Smooth muscle cell (in vitro differentiated cells): ENCODE results near the gene KRT81. TPM values are rescaled to one million over a fixed set of nuclear protein-coding genes. Genes with fewer than 3 reads are reported as not detected.

Experiments used
- DNase-seq: peaks from one replicate; lab custom pipeline; 2025; ENCODE audit not compliant: unreplicated experiment; lab: John Stamatoyannopoulos, UW
- H2AFZ ChIP-seq: fragments of 200-600 bp; sonication (generic); 2 replicates; pipeline ENCODE4 v1.6.0; 2016; ENCODE audit warnings: antibody characterized with exemption, low read depth, mild to moderate bottlenecking
- H3F3A ChIP-seq: fragments of 200-600 bp; sonication (generic); 2 replicates; pipeline ENCODE4 v1.6.0; 2017; ENCODE audit warnings: antibody characterized with exemption, low read depth
- H3K27ac ChIP-seq: fragments of 200-600 bp; sonication (generic); 2 replicates; pipeline ENCODE4 v1.5.1; 2016; ENCODE audit warnings: low read depth, mild to moderate bottlenecking
- H3K27me3 ChIP-seq: fragments of 200-600 bp; sonication (generic); 2 replicates; pipeline ENCODE4 v1.6.1; 2016; ENCODE audit warnings: low read depth, mild to moderate bottlenecking
- H3K36me3 ChIP-seq: fragments of 200-600 bp; sonication (generic); 2 replicates; pipeline ENCODE4 v1.5.1; 2016; ENCODE audit warnings: low read depth
- H3K4me1 ChIP-seq: fragments of 200-600 bp; sonication (generic); 2 replicates; pipeline ENCODE4 v1.5.1; 2016; ENCODE audit warnings: low read depth
- H3K4me2 ChIP-seq: fragments of 200-600 bp; sonication (generic); 2 replicates; pipeline ENCODE4 v1.6.0; 2016; ENCODE audit warnings: mild to moderate bottlenecking
- H3K4me3 ChIP-seq: fragments of 200-600 bp; sonication (generic); 2 replicates; pipeline ENCODE4 v1.5.1; 2016; ENCODE audit warnings: mild to moderate bottlenecking
- H3K79me2 ChIP-seq: fragments of 200-600 bp; sonication (generic); 2 replicates; pipeline ENCODE4 v1.6.0; 2016; ENCODE audit warnings: low read depth, mild to moderate bottlenecking
- H3K9ac ChIP-seq: fragments of 200-600 bp; sonication (generic); 2 replicates; pipeline ENCODE4 v1.6.0; 2016; ENCODE audit warnings: low read depth
- H3K9me3 ChIP-seq: fragments of 200-600 bp; sonication (generic); replicated peaks from 2 replicates; pipeline ENCODE4 v1.5.1; 2016; ENCODE audit warnings: low read depth
- H4K20me1 ChIP-seq: fragments of 200-600 bp; sonication (generic); 2 replicates; pipeline ENCODE4 v1.6.0; 2016; ENCODE audit warnings: low read depth
- WGBS: methylation state at CpG from one replicate; pipeline ENCODE4 v1.1.7; 2016; ENCODE audit warnings: low lambda C conversion rate; 5-methylcytosine and 5-hydroxymethylcytosine counted together
- polyA plus RNA-seq: library from polyadenylated mRNA; unstranded; fragments of >200 nt; fragmentation: Nextera tagmentation; extraction: Ambion mirVana; gene quantifications from 2 replicates; pipeline ENCODE4 v1.2.1, GENCODE V29; 2016
- total RNA-seq: library from RNA; depleted of rRNA; stranded (reverse); fragments of >200 nt; gene quantifications from 2 replicates; pipeline ENCODE4 v1.2.3, GENCODE V29; 2014
- TF ChIP-seq, protein P1 (sequence below): fragments of 200-600 bp; sonication (generic); IDR thresholded peaks from 2 replicates; pipeline ENCODE4 v1.5.1; 2017; ENCODE audit warnings: borderline replicate concordance, mild to moderate bottlenecking, antibody characterized with exemption; ENCODE audit not compliant: insufficient read depth, poor library complexity, severe bottlenecking

Gene KRT81
- total and polyA plus RNA-seq, 2 experiments from 2014 or later: 0.49 to 1.4 TPM

DNA sequence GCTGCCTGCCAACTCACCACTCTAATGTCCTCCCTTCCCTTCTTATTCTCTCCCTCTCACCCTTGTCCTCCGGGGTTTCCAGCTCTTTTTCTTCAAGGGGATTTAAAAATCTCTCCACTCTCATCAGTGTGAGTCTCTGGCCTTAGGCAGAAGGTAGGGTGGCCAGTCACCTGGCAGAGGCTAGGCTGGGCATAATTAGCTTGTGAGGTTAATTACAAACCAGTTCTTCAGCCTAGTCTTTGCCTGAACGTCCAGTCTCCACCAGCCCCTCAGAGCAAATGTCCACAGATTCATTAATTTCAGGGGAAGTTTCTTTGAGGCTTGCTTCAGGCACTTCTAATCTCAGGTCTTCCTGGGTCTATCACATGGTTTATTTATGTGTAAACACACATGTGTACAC is 51.6 kb downstream of the KRT81 start:
- H3K27me3 ChIP-seq: peaks cover 12% of the 10 kb centered on the region
- peaks cover 26% of the 10 kb centered on the region for H4K20me1 ChIP-seq
- H3K9me3 ChIP-seq: no peaks in the 10 kb centered on the region
- H3K4me3 ChIP-seq: no peak overlapping the region
- 71% methylated on average over 2 of the region's 2 CpGs for WGBS
- H3F3A ChIP-seq: no peaks in the 10 kb centered on the region
- no peak for DNase-seq
- no peaks in the 10 kb centered on the region for H3K79me2 ChIP-seq
- no peak overlapping the region for H3K27ac ChIP-seq
- H3K4me1 ChIP-seq: no peaks in the 10 kb centered on the region
- no peaks in the 10 kb centered on the region for H3K36me3 ChIP-seq
- TF ChIP-seq, protein P1, sequence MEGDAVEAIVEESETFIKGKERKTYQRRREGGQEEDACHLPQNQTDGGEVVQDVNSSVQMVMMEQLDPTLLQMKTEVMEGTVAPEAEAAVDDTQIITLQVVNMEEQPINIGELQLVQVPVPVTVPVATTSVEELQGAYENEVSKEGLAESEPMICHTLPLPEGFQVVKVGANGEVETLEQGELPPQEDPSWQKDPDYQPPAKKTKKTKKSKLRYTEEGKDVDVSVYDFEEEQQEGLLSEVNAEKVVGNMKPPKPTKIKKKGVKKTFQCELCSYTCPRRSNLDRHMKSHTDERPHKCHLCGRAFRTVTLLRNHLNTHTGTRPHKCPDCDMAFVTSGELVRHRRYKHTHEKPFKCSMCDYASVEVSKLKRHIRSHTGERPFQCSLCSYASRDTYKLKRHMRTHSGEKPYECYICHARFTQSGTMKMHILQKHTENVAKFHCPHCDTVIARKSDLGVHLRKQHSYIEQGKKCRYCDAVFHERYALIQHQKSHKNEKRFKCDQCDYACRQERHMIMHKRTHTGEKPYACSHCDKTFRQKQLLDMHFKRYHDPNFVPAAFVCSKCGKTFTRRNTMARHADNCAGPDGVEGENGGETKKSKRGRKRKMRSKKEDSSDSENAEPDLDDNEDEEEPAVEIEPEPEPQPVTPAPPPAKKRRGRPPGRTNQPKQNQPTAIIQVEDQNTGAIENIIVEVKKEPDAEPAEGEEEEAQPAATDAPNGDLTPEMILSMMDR: no peak
- no peak overlapping the region for H3K9ac ChIP-seq
- H2AFZ ChIP-seq: no peak overlapping the region
- no peak overlapping the region for H3K4me2 ChIP-seq

DNA sequence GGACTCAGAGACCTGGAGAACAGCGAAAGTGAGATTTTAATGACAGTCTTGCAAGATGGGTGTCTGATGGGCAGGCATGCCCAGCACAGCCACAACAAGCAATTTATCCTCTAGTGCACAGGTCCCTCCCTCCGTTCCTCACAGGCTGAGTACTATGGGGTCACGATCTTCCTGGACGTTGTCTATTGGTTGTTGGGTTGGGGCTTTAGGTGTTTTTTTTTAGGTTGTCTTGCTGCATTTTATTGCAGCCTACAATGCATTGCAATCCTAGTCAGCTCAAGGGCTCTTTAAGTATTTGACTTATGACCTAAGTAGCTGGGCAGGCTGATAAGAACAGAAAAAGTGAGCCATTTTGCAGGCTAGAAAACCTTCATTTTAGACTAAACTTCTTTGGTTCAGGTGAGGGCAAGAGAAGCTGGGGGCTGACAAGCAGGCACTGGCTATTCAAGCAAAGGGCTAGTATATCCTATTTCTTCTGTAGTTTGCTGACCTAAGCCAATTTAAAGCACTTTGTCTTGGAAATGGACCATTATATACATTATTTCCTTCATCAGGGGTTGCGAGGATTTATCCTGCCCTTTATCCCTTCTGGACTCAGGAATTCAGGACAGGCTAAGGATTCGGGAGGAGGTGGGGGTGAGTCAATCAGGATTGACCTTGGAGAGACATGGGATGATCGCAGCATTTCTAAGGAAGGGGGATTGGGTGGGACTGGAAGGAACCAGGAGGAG is 52.3 kb downstream of the KRT81 start:
- Histone ChIP-seq H3K4me2 (no peak overlapping the region), H3K9ac (no peak overlapping the region), H2AFZ (no peak overlapping the region), H4K20me1 (peaks cover 31% of the 10 kb centered on the region), H3K4me3 (no peak overlapping the region), H3K9me3 (no peaks in the 10 kb centered on the region), H3K79me2 (no peaks in the 10 kb centered on the region), H3K36me3 (no peaks in the 10 kb centered on the region), H3K4me1 (no peaks in the 10 kb centered on the region), H3F3A (no peaks in the 10 kb centered on the region), H3K27ac (no peak overlapping the region), H3K27me3 (peaks cover 19% of the 10 kb centered on the region)
- WGBS: 94% methylated on average over 7 of the region's 7 CpGs
- TF ChIP-seq, protein P1: no peak
- DNase-seq: no peak

DNA sequence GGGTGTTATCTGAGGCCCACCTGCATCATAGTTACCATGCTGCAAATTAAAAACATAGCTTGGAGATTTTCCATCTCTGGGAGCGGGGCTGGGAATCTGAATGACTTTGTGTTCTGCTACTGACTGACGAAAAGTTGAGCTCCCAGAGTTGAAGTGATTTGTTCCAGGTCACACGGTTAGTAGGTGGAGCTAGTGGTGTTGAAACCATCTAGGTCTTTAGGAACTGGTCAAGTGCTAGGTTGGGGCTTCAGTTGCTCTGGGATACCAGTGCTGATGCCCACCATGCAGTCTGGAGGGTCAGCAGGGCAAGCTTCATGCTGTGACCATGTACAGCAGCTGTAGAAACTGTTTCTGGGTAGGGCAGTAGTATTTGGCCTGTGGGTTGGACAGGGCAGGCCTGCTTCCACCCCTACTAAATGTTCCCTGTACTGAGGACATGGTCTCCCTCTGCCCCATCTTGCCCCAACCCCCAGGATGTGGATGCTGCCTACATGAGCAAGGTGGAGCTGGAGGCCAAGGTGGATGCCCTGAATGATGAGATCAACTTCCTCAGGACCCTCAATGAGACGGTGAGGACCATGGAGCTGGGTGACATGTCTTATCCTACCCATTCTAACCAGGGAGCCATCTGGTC is 53.0 kb downstream of the KRT81 start:
- H2AFZ ChIP-seq: no peak overlapping the region
- no peaks in the 10 kb centered on the region for H3K4me1 ChIP-seq
- TF ChIP-seq, protein P1: no peak
- H4K20me1 ChIP-seq: peaks cover 26% of the 10 kb centered on the region
- 86% methylated on average over 4 of the region's 4 CpGs for WGBS
- H3K36me3 ChIP-seq: no peaks in the 10 kb centered on the region
- no peak for DNase-seq
- no peak overlapping the region for H3K4me2 ChIP-seq
- no peaks in the 10 kb centered on the region for H3K79me2 ChIP-seq
- peaks cover 27% of the 10 kb centered on the region for H3K27me3 ChIP-seq
- H3K27ac ChIP-seq: no peak overlapping the region
- H3F3A ChIP-seq: no peaks in the 10 kb centered on the region
- H3K4me3 ChIP-seq: no peak overlapping the region
- no peak overlapping the region for H3K9ac ChIP-seq
- H3K9me3 ChIP-seq: no peaks in the 10 kb centered on the region
